HepG2 (cell line): ENCODE measurements around the gene WDR59. TPM values are rescaled to one million over a fixed set of nuclear protein-coding genes. Genes with fewer than 3 reads are reported as not detected.

ENCODE experiments used
- CC2D1A ChIP-seq: sonication (generic); formaldehyde crosslinking; IDR thresholded peaks from 2 replicates; pipeline ENCODE4 v1.8.1; 2023; ENCODE audit warnings: mild to moderate bottlenecking, missing genetic modification reagents
- JARID2 ChIP-seq: sonication (generic); formaldehyde crosslinking; IDR thresholded peaks from 2 replicates; pipeline ENCODE4 v1.8.1; 2023; ENCODE audit warnings: missing genetic modification reagents, inconsistent platforms; ENCODE audit not compliant: insufficient replicate concordance
- NCOA5 ChIP-seq: sonication (generic); formaldehyde crosslinking; IDR thresholded peaks from 2 replicates; pipeline ENCODE4 v1.4.0; 2020; ENCODE audit warnings: missing genetic modification reagents
- NKX3-1 ChIP-seq: sonication (generic); formaldehyde crosslinking; IDR thresholded peaks from 2 replicates; pipeline ENCODE4 v1.5.0; 2020; ENCODE audit warnings: missing genetic modification reagents
- RBM22 ChIP-seq: fragments of 200-400 bp; formaldehyde crosslinking; optimal IDR thresholded peaks from 2 replicates; pipeline ENCODE3; 2017; ENCODE audit warnings: mild to moderate bottlenecking, low read length, moderate library complexity
- RFXAP ChIP-seq: sonication (generic); formaldehyde crosslinking; IDR thresholded peaks from 2 replicates; pipeline ENCODE4 v1.4.0; 2020; ENCODE audit warnings: missing genetic modification reagents, borderline replicate concordance
- XBP1 ChIP-seq: sonication (generic); formaldehyde crosslinking; IDR thresholded peaks from 2 replicates; pipeline ENCODE4 v1.5.0; 2020; ENCODE audit warnings: missing genetic modification reagents
- ZFX ChIP-seq: sonication (generic); formaldehyde crosslinking; IDR thresholded peaks from 2 replicates; pipeline ENCODE4 v1.4.0; 2020; ENCODE audit warnings: mild to moderate bottlenecking, low read depth, missing genetic modification reagents, moderate library complexity
- ZNF232 ChIP-seq: sonication (generic); formaldehyde crosslinking; IDR thresholded peaks from 2 replicates; pipeline ENCODE4 v1.4.0; 2020; ENCODE audit warnings: missing genetic modification reagents, borderline replicate concordance
- ZNF343 ChIP-seq: sonication (generic); formaldehyde crosslinking; IDR thresholded peaks from 2 replicates; pipeline ENCODE4 v1.4.0; 2020; ENCODE audit warnings: mild to moderate bottlenecking, missing genetic modification reagents
- ZNF577 ChIP-seq: sonication (generic); formaldehyde crosslinking; IDR thresholded peaks from 2 replicates; pipeline ENCODE4 v1.4.0; 2020; ENCODE audit warnings: mild to moderate bottlenecking, low read depth, missing genetic modification reagents, borderline replicate concordance
- ZNF629 ChIP-seq: sonication (generic); formaldehyde crosslinking; conservative IDR thresholded peaks from 2 replicates; pipeline ENCODE4 v1.5.0; 2020; ENCODE audit warnings: missing genetic modification reagents
- ZNF891 ChIP-seq: sonication (generic); formaldehyde crosslinking; IDR thresholded peaks from 2 replicates; pipeline ENCODE4 v1.5.0; 2020; ENCODE audit warnings: mild to moderate bottlenecking, missing genetic modification reagents
- polyA plus RNA-seq, 8 experiments: library from polyadenylated mRNA; depleted of rRNA in 3 of 8; stranded (reverse) in 7 of 8; unstranded in 1 of 8; fragments of >200 nt; fragmentation: Illumina TruSeq in 4 of 8; extraction: Trizol in 4 of 8; gene quantifications; 2 replicates each; pipeline versions ENCODE4 v1.2.1 to v1.2.3, GENCODE V29; 2011 to 2016; ENCODE audit warnings: low read depth in 4 of 8, missing spikeins in 1 of 8, mixed read lengths in 1 of 8; ENCODE audit not compliant: insufficient read depth in 1 of 8
- total RNA-seq, 5 experiments: library from RNA; depleted of rRNA; stranded (reverse); fragments of >200 nt; fragmentation: Illumina TruSeq; extraction: Trizol; gene quantifications; 2 replicates each; pipeline ENCODE4 v1.2.3, GENCODE V29; 2016; ENCODE audit warnings: low read depth in 1 of 5
- TF ChIP-seq, protein P1 (sequence below), 2 experiments: fragments of 450-650 bp in 1 of 2; sonication (generic) in 1 of 2; formaldehyde crosslinking in 1 of 2; IDR thresholded peaks; 2 replicates each; pipeline versions ENCODE4 v1.6.1 to v1.8.0; 2016 to 2022; ENCODE audit warnings: antibody characterized with exemption in 1 of 2, mild to moderate bottlenecking in 1 of 2, missing genetic modification reagents in 1 of 2
- TF ChIP-seq, protein P2 (sequence below): sonication (generic); formaldehyde crosslinking; IDR thresholded peaks from 2 replicates; pipeline ENCODE4 v1.9.0; 2021; ENCODE audit warnings: missing genetic modification reagents, borderline replicate concordance
- TF ChIP-seq, protein P3 (sequence below): sonication (generic); formaldehyde crosslinking; IDR thresholded peaks from 2 replicates; pipeline ENCODE4 v1.4.0; 2020; ENCODE audit warnings: mild to moderate bottlenecking, missing genetic modification reagents
- TF ChIP-seq, protein P4 (sequence below): sonication (generic); formaldehyde crosslinking; IDR thresholded peaks from 2 replicates; pipeline ENCODE4 v1.8.1; 2023; ENCODE audit warnings: missing genetic modification reagents, mild to moderate bottlenecking, borderline replicate concordance

WDR59 gene
- total and polyA plus RNA-seq, 2 of the 13 experiments (the other 11 are each of a cell fraction or from before 2014, with no cell fraction given) = 65.2 to 306 TPM

DNA sequence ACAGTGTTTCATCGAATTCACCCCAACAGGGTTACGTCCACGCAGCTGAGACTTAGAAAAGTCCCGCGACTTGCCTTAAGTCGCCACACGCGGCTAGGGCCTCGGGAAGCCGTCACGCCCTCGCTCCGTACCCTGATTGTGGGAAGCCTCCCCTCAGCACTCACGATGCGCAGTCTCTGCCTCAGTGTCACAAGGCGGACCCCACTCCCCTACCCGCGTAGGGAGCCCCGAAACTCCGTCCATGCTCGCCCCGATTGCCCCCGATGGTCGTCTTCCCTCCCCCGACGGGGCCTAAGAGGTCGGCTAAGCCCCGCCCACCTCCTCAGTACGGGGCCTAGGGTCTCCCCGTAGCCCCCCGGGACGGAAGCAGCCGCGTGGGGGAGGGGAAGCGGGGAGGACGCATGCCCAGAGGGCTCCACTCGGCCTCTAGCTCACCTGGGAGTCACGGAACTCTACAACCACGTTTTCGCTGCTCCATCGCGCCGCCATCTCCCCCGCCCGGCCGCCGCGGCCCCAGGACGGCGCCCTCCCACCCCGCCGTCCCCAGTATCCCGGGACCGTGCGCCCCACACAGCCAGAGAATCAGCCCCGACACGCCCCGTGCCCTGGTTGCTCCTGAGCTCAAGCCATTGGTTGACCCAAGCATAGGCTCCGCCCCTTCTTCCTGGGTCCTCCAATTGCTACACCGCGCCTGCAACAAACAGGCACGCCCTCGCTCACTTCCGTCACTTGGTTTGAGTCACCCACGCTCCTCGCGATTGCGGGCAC, at the start of gene WDR59 (continued):
- TF ChIP-seq, protein P1, sequence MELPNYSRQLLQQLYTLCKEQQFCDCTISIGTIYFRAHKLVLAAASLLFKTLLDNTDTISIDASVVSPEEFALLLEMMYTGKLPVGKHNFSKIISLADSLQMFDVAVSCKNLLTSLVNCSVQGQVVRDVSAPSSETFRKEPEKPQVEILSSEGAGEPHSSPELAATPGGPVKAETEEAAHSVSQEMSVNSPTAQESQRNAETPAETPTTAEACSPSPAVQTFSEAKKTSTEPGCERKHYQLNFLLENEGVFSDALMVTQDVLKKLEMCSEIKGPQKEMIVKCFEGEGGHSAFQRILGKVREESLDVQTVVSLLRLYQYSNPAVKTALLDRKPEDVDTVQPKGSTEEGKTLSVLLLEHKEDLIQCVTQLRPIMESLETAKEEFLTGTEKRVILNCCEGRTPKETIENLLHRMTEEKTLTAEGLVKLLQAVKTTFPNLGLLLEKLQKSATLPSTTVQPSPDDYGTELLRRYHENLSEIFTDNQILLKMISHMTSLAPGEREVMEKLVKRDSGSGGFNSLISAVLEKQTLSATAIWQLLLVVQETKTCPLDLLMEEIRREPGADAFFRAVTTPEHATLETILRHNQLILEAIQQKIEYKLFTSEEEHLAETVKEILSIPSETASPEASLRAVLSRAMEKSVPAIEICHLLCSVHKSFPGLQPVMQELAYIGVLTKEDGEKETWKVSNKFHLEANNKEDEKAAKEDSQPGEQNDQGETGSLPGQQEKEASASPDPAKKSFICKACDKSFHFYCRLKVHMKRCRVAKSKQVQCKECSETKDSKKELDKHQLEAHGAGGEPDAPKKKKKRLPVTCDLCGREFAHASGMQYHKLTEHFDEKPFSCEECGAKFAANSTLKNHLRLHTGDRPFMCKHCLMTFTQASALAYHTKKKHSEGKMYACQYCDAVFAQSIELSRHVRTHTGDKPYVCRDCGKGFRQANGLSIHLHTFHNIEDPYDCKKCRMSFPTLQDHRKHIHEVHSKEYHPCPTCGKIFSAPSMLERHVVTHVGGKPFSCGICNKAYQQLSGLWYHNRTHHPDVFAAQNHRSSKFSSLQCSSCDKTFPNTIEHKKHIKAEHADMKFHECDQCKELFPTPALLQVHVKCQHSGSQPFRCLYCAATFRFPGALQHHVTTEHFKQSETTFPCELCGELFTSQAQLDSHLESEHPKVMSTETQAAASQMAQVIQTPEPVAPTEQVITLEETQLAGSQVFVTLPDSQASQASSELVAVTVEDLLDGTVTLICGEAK (IDR thresholded peaks at IDR 0.05) = no peak
- TF ChIP-seq, protein P1 (CRISPR knock-in tag; IDR thresholded peaks at IDR 0.05) = peak; percentile 46; the same call in 1 of the 2 replicates
- TF ChIP-seq ZNF232 (CRISPR knock-in tag) (peak; percentile 50), ZNF629 (0 out of 2 replicates have a peak, but pooled peaks have one; percentile 5), CC2D1A (CRISPR knock-in tag) (no peak), JARID2 (CRISPR knock-in tag) (no peak), ZNF577 (no peak), RFXAP (CRISPR knock-in tag) (peak; percentile 96), XBP1 (no peak), NCOA5 (CRISPR knock-in tag) (no peak), RBM22 (no peak), ZNF343 (CRISPR knock-in tag) (0 out of 2 replicates have a peak, but pooled peaks have one; percentile 45), ZNF891 (CRISPR knock-in tag) (peak; percentile 73), NKX3-1 (CRISPR knock-in tag) (no peak), ZFX (CRISPR knock-in tag) (peak; percentile 89)
- TF ChIP-seq, protein P2, sequence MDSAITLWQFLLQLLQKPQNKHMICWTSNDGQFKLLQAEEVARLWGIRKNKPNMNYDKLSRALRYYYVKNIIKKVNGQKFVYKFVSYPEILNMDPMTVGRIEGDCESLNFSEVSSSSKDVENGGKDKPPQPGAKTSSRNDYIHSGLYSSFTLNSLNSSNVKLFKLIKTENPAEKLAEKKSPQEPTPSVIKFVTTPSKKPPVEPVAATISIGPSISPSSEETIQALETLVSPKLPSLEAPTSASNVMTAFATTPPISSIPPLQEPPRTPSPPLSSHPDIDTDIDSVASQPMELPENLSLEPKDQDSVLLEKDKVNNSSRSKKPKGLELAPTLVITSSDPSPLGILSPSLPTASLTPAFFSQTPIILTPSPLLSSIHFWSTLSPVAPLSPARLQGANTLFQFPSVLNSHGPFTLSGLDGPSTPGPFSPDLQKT (CRISPR knock-in tag) = no peak
- TF ChIP-seq, protein P3, sequence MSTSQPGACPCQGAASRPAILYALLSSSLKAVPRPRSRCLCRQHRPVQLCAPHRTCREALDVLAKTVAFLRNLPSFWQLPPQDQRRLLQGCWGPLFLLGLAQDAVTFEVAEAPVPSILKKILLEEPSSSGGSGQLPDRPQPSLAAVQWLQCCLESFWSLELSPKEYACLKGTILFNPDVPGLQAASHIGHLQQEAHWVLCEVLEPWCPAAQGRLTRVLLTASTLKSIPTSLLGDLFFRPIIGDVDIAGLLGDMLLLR (CRISPR knock-in tag) = 0 out of 2 replicates have a peak, but pooled peaks have one; percentile 57
- TF ChIP-seq, protein P4, sequence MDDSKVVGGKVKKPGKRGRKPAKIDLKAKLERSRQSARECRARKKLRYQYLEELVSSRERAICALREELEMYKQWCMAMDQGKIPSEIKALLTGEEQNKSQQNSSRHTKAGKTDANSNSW (CRISPR knock-in tag) = peak; percentile 47; the same call in 1 of the 2 replicates
